Neuronal stem cell (in vitro differentiated cells): ENCODE measurements around the gene GPR17.

Experiments
- DNase-seq: peaks from one replicate; pipeline ENCODE4 v3.0.0-alpha.2; 2013; ENCODE audit warnings: low spot score
- H2AFZ ChIP-seq: one replicate; pipeline ENCODE4 v1.6.1; 2013; ENCODE audit warnings: mild to moderate bottlenecking, low read length, inconsistent platforms
- H2AK5ac ChIP-seq: 2 replicates; pipeline ENCODE4 v1.6.1; 2013; ENCODE audit warnings: low read depth, mild to moderate bottlenecking, inconsistent platforms, low read length, moderate library complexity, mixed read lengths
- H2BK120ac ChIP-seq: 2 replicates; pipeline ENCODE4 v1.6.1; 2013; ENCODE audit warnings: low read depth, mild to moderate bottlenecking, inconsistent platforms, low read length, moderate library complexity, mixed read lengths
- H2BK12ac ChIP-seq: one replicate; pipeline ENCODE4 v1.6.1; 2013; ENCODE audit warnings: low read length, inconsistent platforms
- H2BK15ac ChIP-seq: 2 replicates; pipeline ENCODE4 v1.6.1; 2013; ENCODE audit warnings: mild to moderate bottlenecking, low read length, inconsistent platforms, mixed read lengths
- H2BK5ac ChIP-seq: one replicate; pipeline ENCODE4 v1.6.1; 2013; ENCODE audit warnings: inconsistent platforms, mild to moderate bottlenecking, low read length, moderate library complexity
- H3K14ac ChIP-seq: one replicate; pipeline ENCODE4 v1.6.1; 2013; ENCODE audit warnings: low read length, inconsistent platforms
- H3K18ac ChIP-seq: 2 replicates; pipeline ENCODE4 v1.6.1; 2013; ENCODE audit warnings: low read length, inconsistent platforms
- H3K23ac ChIP-seq: 2 replicates; pipeline ENCODE4 v1.6.1; 2013; ENCODE audit warnings: low read depth, mild to moderate bottlenecking, mixed read lengths, low read length, inconsistent platforms; ENCODE audit not compliant: poor library complexity
- H3K27ac ChIP-seq: replicated peaks from 3 replicates; pipeline ENCODE4 v1.5.1; 2013; ENCODE audit warnings: low read length, inconsistent platforms
- H3K27me3 ChIP-seq, 3 experiments: 2 replicates each; pipeline ENCODE4 v1.6.1; 2013; ENCODE audit warnings: low read length in 3 of 3, mild to moderate bottlenecking in 2 of 3, inconsistent platforms in 1 of 3, low read depth in 1 of 3, mixed read lengths in 1 of 3, moderate library complexity in 1 of 3; ENCODE audit not compliant: control insufficient read depth in 3 of 3, insufficient read depth in 3 of 3
- H3K36me3 ChIP-seq, 2 donors: replicated peaks in 1 of 2; 2 replicates each; pipeline ENCODE4 v1.6.1; 2013; ENCODE audit warnings: low read length in 2 of 2; ENCODE audit not compliant: control insufficient read depth in 2 of 2, insufficient read depth in 2 of 2
- H3K4ac ChIP-seq: 2 replicates; pipeline ENCODE4 v1.6.1; 2013; ENCODE audit warnings: inconsistent platforms, mild to moderate bottlenecking, low read length, moderate library complexity
- H3K4me1 ChIP-seq, 2 donors: 1 replicate in 1 of 2; 2 replicates in 1 of 2; pipeline ENCODE4 v1.6.1; 2013; ENCODE audit warnings: low read length in 2 of 2, low read depth in 1 of 2; ENCODE audit not compliant: control insufficient read depth in 2 of 2, insufficient read depth in 1 of 2
- H3K4me2 ChIP-seq: one replicate; pipeline ENCODE4 v1.6.1; 2013; ENCODE audit warnings: mild to moderate bottlenecking, low read length, inconsistent platforms; ENCODE audit not compliant: insufficient read depth, poor library complexity, severe bottlenecking
- H3K4me3 ChIP-seq, 2 donors: 2 replicates each; pipeline ENCODE4 v1.5.1; 2013; ENCODE audit warnings: low read length in 2 of 2, mild to moderate bottlenecking in 2 of 2, inconsistent platforms in 1 of 2, moderate library complexity in 1 of 2
- H3K79me1 ChIP-seq: one replicate; pipeline ENCODE4 v1.6.1; 2013; ENCODE audit warnings: low read depth, mild to moderate bottlenecking, inconsistent platforms, low read length, moderate library complexity
- H3K9ac ChIP-seq: one replicate; pipeline ENCODE4 v1.6.1; 2013; ENCODE audit warnings: mild to moderate bottlenecking, low read depth, low read length, inconsistent platforms; ENCODE audit not compliant: poor library complexity
- H3K9me3 ChIP-seq, 2 donors: replicated peaks in 1 of 2; 2 replicates each; pipeline versions ENCODE3 to v1.6.1; 2013; ENCODE audit warnings: low read length in 2 of 2, mild to moderate bottlenecking in 2 of 2, inconsistent platforms in 1 of 2, low read depth in 1 of 2, mixed read lengths in 1 of 2, moderate library complexity in 1 of 2; ENCODE audit not compliant: control insufficient read depth in 2 of 2, insufficient read depth in 1 of 2
- H4K8ac ChIP-seq: one replicate; pipeline ENCODE4 v1.6.1; 2013; ENCODE audit warnings: low read depth, mild to moderate bottlenecking, inconsistent platforms, low read length, moderate library complexity
- H4K91ac ChIP-seq: one replicate; pipeline ENCODE4 v1.6.1; 2013; ENCODE audit warnings: low read length, low read depth, mild to moderate bottlenecking, inconsistent platforms; ENCODE audit not compliant: poor library complexity
- WGBS, 2 donors: extraction: QIAGEN DNeasy Blood & Tissue Kit; methylation state at CpG; one replicate each; pipeline ENCODE4 v1.1.7; 2013; ENCODE audit warnings: missing lambda C conversion rate in 2 of 2, mixed read lengths in 1 of 2; ENCODE audit not compliant: insufficient read length in 2 of 2, insufficient replicate concordance in 1 of 2; ENCODE audit errors: extremely low coverage in 2 of 2; 5-methylcytosine and 5-hydroxymethylcytosine counted together

Gene GPR17

DNA sequence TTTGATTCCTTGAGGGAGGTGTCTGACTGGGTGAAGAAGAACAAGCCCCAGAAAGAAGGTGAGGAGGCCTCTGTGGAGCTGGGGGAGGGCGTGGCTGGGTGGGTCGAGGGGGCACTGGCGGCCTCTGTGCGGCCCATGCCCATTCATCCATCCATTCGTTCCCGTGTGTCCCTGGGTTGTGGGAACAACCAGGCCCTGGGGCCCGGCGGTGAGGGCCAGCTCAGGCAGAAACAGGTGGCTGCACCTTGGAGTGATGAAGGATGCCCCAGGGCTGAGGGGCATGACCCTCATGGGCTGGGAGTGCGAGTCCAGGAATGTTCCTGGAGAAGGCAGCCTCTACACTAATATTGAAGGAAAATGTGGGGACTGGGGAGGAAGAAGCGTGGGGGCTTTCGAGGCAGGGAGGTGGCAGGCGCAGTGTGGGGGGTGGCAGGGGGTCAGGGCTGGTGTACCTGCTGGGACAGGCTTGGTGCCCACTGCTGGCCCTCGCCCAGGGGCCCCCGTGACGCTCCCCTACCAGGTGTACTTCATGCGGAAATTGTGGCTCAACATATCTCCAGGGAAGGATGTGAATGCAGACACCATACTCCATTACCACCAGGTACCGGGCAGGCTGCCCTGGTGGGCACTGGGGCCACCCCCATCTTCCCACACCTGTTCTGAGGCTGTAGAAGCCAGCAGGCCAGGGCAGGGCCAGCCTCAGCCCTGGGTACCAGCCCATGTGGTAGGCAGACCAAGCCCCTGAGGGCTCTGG, 11.2 kb upstream of the GPR17 start:
- Histone ChIP-seq H2AFZ (no peak overlapping the region), H4K8ac (peak overlapping the region; percentile 17), H2BK15ac (peak overlapping the region; percentile 89), H3K9ac (peak overlapping the region; percentile 44), H3K4me2 (no peak overlapping the region), H2BK120ac (peak overlapping the region; percentile 44), H3K27me3 (no peaks in the 10 kb centered on the region), H3K4ac (no peak overlapping the region), H3K4me1 (peaks cover 7 to 16% of the 10 kb centered on the region in 2 donors), H3K9me3 (no peaks in the 10 kb centered on the region), H3K23ac (peak overlapping the region; percentile 2), H2BK12ac (no peak overlapping the region), H3K36me3 (no peaks in the 10 kb centered on the region), H3K14ac (peak overlapping the region; percentile 21), H3K4me3 (no peak overlapping the region), H3K18ac (peak overlapping the region; percentile 57), H4K91ac (no peak overlapping the region), H2BK5ac (peak overlapping the region; percentile 84), H3K79me1 (no peaks in the 10 kb centered on the region), H3K27ac (no peak overlapping the region), H2AK5ac (peak overlapping the region; percentile 95)
- no peak for DNase-seq
- WGBS, 2 donors, result no CpG with 5 or more reads among the region's 17 CpGs

DNA sequence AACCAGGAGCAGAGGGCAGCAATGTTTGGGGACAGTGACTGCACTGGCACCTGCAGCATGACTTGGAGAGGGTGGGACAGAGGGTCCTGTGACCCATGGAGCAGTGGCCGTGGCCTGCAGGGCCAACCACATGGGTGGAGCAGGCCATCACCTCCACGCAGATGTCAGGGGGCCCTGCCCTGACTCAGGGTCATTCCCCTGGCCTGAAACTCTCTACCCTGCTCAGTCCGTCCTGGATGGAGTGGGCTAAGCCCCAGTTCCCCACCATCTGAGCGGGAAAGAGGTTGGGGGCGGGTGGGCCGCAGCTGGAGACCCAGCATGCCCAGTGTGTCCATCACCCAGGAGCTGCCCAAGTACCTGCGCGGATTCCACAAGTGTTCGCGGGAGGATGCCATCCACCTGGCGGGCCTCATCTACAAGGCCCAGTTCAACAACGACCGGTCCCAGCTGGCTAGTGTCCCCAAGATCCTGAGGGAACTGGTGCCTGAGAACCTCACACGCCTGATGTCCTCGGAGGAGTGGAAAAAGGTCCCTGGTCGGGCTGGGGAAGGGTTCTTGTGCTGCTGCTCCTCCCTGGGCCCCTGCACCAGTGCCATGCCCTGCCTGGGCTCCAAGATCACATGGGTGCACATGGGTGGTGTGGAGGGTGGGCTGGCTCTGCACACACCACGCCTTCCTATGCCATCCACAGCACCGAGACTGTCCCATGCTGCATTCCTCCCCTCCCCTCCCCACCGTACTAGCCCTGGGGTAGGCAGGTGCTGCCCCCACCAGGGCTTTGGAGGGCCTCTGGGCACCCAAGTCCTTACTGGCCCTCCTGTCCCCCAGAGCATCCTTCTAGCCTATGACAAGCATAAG, 10.3 kb upstream of the GPR17 start:
- WGBS, 2 donors, result no CpG with 5 or more reads among the region's 19 CpGs
- no peaks in the 10 kb centered on the region for H3K79me1 ChIP-seq

DNA sequence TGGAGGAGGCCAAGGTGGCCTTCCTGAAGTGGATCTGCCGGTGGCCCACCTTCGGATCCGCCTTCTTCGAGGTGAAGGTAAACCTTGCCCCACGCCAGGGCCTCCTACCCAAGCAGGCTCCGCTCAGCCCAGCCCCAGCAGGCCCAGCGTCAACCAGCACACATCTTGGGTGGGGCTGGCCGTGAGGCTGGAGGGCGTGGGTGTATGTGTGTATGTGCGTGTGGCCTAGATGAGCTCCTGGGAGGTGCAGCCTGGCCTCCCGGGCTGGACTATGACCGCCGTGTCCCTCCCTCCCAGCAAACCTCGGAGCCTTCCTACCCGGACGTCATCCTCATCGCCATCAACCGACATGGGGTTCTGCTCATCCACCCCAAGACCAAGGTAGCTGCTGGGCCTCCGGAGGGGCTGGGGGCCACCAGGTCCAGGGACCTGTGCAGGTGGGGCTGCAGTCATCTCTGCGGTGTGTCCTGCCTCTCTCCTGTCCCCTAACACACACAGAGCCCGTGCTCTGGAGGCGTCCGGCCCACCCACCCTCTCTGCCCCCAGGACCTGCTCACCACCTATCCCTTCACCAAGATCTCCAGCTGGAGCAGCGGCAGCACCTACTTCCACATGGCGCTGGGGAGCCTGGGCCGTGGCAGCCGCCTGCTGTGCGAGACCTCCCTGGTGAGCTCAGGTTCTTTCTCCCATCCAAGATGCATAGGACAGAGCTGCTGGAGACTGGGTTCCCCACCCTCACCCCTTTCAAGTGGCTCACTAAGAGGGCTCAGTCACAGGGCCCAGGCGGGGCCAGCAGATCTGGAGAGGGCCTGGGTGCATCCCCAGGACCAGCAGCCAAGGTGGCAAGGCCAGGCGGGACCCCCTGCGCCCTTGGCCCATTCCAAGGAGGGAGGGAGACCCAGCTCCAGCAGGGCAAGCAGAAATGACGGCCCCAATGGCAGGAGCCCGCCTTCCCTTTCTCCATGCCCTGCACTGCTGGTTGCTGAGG, 9.4 kb upstream of the GPR17 start:
- Histone ChIP-seq H2BK12ac (peak overlapping the region; percentile 90), H3K79me1 (no peaks in the 10 kb centered on the region), H3K36me3 (no peaks in the 10 kb centered on the region), H2AFZ (no peak overlapping the region), H3K9ac (no peak overlapping the region), H3K14ac (peak overlapping the region; percentile 56), H3K9me3 (no peaks in the 10 kb centered on the region), H3K4ac (peak overlapping the region; percentile 37), H3K27ac (no peak overlapping the region), H2AK5ac (peak overlapping the region; percentile 97), H3K23ac (no peak overlapping the region), H2BK15ac (peak overlapping the region; percentile 64), H3K4me3 (no peak overlapping the region), H3K27me3 (no peaks in the 10 kb centered on the region), H4K91ac (no peak overlapping the region), H2BK5ac (peak overlapping the region; percentile 84), H3K4me1 (peaks cover 7 to 16% of the 10 kb centered on the region in 2 donors), H3K18ac (peak overlapping the region; percentile 93), H4K8ac (no peak overlapping the region), H3K4me2 (no peak overlapping the region), H2BK120ac (peak overlapping the region; percentile 61)
- no peak for DNase-seq
- no CpG with 5 or more reads among the region's 33 CpGs for WGBS, 2 donors

More for the DNA sequence above, 10.3 kb upstream of the GPR17 start:
- Histone ChIP-seq H3K14ac (no peak overlapping the region), H3K9ac (no peak overlapping the region), H3K18ac (peak overlapping the region; percentile 57), H2BK12ac (peak overlapping the region; percentile 90), H2BK15ac (peak overlapping the region; percentile 93), H3K9me3 (no peaks in the 10 kb centered on the region), H3K36me3 (no peaks in the 10 kb centered on the region), H3K4me1 (peaks cover 7 to 16% of the 10 kb centered on the region in 2 donors), H2AK5ac (peak overlapping the region; percentile 95), H3K4me3 (no peak overlapping the region), H3K4ac (no peak overlapping the region), H2BK5ac (peak overlapping the region; percentile 84), H4K91ac (no peak overlapping the region), H2BK120ac (peak overlapping the region; percentile 44), H3K27ac (no peak overlapping the region), H3K4me2 (no peak overlapping the region), H3K27me3 (no peaks in the 10 kb centered on the region), H3K23ac (peak overlapping the region; percentile 55), H4K8ac (peak overlapping the region; percentile 65), H2AFZ (no peak overlapping the region)
- DNase-seq, result no peak
